Measurements from ENCODE around the gene KCTD20.

DNA sequence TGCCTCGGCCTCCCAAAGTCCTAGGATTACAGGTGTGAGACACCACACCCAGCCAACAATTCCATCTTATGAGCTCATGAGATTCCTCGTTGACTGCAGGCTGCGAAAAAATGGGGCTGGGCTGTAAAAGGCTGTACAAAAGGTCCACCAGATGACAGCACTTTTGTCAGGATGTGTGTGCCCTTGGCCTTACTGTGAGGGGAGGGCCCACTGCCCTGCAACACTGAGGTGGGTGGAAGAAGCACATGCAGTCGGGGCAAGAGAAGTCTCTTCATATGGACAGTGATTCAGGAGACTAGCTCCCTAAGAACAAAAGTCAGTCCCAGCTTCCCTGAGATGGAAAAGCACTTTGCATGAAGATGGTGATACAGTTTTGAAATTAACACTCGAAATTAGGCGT lies 50.5 kb downstream of the KCTD20 start:
- TF ChIP-seq, protein P1, sequence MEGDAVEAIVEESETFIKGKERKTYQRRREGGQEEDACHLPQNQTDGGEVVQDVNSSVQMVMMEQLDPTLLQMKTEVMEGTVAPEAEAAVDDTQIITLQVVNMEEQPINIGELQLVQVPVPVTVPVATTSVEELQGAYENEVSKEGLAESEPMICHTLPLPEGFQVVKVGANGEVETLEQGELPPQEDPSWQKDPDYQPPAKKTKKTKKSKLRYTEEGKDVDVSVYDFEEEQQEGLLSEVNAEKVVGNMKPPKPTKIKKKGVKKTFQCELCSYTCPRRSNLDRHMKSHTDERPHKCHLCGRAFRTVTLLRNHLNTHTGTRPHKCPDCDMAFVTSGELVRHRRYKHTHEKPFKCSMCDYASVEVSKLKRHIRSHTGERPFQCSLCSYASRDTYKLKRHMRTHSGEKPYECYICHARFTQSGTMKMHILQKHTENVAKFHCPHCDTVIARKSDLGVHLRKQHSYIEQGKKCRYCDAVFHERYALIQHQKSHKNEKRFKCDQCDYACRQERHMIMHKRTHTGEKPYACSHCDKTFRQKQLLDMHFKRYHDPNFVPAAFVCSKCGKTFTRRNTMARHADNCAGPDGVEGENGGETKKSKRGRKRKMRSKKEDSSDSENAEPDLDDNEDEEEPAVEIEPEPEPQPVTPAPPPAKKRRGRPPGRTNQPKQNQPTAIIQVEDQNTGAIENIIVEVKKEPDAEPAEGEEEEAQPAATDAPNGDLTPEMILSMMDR (IDR thresholded peaks at IDR 0.05; ENCODE audit: poor library complexity) = no peak
- TF ChIP-seq EZH2 (IDR thresholded peaks at IDR 0.05; ENCODE audit: borderline replicate concordance) (no peak), EZH2phosphoT487 (IDR thresholded peaks at IDR 0.05; ENCODE audit: low read depth, severe bottlenecking, unreplicated experiment) (no peak)
